Vagina (tissue), 2 donors: ENCODE measurements around the gene STRIT1.

Source experiments
- POLR2A ChIP-seq, 2 donors: fragments of 450-650 bp; IDR thresholded peaks; one replicate each; pipeline ENCODE4 v1.6.1; 2017; ENCODE audit warnings: antibody characterized with exemption in 2 of 2, mild to moderate bottlenecking in 2 of 2, moderate library complexity in 2 of 2
- TF ChIP-seq, protein P1 (sequence below), 3 experiments: fragments of 450-650 bp in 2 of 3; fragments of 200-600 bp in 1 of 3; sonication (generic) in 1 of 3; IDR thresholded peaks; one replicate each; pipeline ENCODE4 v1.5.1; 2017 to 2019; ENCODE audit warnings: antibody characterized with exemption in 3 of 3, mild to moderate bottlenecking in 2 of 3, moderate library complexity in 2 of 3

DNA sequence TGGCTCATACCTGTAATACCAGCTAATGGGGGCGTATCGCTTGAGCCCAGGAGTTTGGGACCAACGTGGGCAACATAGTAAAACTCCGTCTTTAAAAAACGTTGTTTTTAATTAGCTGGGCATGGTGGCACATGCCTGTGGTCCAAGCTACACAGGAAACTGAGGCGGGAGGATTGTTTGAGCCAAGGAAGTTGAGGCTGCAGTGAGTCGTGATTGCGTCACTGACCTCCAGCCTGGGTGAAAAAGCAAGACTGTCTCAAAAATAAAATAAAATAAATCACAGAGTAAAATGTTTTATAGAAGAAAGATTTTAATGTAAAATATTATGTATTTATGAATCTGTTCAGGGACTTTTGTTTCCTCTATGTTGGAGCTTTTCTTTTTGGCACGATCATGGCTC is 15.3 kb upstream of the STRIT1 start:
- no peak for TF ChIP-seq POLR2A (IDR thresholded peaks at IDR 0.05)
- TF ChIP-seq, protein P1, sequence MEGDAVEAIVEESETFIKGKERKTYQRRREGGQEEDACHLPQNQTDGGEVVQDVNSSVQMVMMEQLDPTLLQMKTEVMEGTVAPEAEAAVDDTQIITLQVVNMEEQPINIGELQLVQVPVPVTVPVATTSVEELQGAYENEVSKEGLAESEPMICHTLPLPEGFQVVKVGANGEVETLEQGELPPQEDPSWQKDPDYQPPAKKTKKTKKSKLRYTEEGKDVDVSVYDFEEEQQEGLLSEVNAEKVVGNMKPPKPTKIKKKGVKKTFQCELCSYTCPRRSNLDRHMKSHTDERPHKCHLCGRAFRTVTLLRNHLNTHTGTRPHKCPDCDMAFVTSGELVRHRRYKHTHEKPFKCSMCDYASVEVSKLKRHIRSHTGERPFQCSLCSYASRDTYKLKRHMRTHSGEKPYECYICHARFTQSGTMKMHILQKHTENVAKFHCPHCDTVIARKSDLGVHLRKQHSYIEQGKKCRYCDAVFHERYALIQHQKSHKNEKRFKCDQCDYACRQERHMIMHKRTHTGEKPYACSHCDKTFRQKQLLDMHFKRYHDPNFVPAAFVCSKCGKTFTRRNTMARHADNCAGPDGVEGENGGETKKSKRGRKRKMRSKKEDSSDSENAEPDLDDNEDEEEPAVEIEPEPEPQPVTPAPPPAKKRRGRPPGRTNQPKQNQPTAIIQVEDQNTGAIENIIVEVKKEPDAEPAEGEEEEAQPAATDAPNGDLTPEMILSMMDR (IDR thresholded peaks at IDR 0.05), result no peak
